ENCODE measurements around the gene TMEM179.

- TF ChIP-seq CTCF (CRISPR knock-in tag; IDR thresholded peaks at IDR 0.05) = no peak
- no peak for TF ChIP-seq CBFB (CRISPR knock-in tag; IDR thresholded peaks at IDR 0.05)
- TF ChIP-seq ZNF280B (CRISPR knock-in tag; IDR thresholded peaks at IDR 0.05; ENCODE audit: borderline replicate concordance) = no peak
Measured at GRCh38 chr14:104637546-104638003, 33.0 kb upstream of the TMEM179 start.

Measured in HepG2 (cell line).